ENCODE measurements around the gene NPRL2. TPM values are rescaled to one million over a fixed set of nuclear protein-coding genes. Genes with fewer than 3 reads are reported as not detected.

NPRL2 gene
- total RNA-seq, 2 donors from 2014 or later = 21.8 TPM

GRCh38 chr3:50393061-50393460, 42.5 kb upstream of the NPRL2 start:
- no peaks in the 10 kb centered on the region for H3K9me3 ChIP-seq (ENCODE audit: control insufficient read depth, low read length)
- Mint-ChIP-seq H3K4me3 (no peak overlapping the region), H3K9me3 (no peaks in the 10 kb centered on the region), H3K36me3 (ENCODE audit: low read depth) (no peaks in the 10 kb centered on the region), H3K27ac (no peak overlapping the region), H3K4me1 (no peaks in the 10 kb centered on the region), H3K27me3 (ENCODE audit: insufficient read depth) (no peaks in the 10 kb centered on the region)
- H3K27me3 ChIP-seq (ENCODE audit: control insufficient read depth, insufficient read depth, low read length, poor library complexity, severe bottlenecking) = no peaks in the 10 kb centered on the region
- H3K9ac ChIP-seq (ENCODE audit: extremely low read depth, low read length, poor library complexity, severe bottlenecking) = no peak overlapping the region
- no peak for DNase-seq
- H3K4me3 ChIP-seq (ENCODE audit: low read length) = no peak overlapping the region
- no peaks in the 10 kb centered on the region for H3K4me1 ChIP-seq (ENCODE audit: control insufficient read depth, insufficient read depth, low read length)
- H3K36me3 ChIP-seq (ENCODE audit: control insufficient read depth, insufficient read depth, low read length) = no peaks in the 10 kb centered on the region
- TF ChIP-seq, protein P1, sequence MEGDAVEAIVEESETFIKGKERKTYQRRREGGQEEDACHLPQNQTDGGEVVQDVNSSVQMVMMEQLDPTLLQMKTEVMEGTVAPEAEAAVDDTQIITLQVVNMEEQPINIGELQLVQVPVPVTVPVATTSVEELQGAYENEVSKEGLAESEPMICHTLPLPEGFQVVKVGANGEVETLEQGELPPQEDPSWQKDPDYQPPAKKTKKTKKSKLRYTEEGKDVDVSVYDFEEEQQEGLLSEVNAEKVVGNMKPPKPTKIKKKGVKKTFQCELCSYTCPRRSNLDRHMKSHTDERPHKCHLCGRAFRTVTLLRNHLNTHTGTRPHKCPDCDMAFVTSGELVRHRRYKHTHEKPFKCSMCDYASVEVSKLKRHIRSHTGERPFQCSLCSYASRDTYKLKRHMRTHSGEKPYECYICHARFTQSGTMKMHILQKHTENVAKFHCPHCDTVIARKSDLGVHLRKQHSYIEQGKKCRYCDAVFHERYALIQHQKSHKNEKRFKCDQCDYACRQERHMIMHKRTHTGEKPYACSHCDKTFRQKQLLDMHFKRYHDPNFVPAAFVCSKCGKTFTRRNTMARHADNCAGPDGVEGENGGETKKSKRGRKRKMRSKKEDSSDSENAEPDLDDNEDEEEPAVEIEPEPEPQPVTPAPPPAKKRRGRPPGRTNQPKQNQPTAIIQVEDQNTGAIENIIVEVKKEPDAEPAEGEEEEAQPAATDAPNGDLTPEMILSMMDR (conservative IDR thresholded peaks at IDR 0.05) = no peak
- no peak overlapping the region for H3K27ac ChIP-seq (ENCODE audit: low read depth, low read length)
- WGBS, 2 experiments (ENCODE audit: insufficient coverage in 1 of 2, insufficient read length in 1 of 2) = 75 to 88% methylated on average over 2 to 5 of the region's 5 CpGs

- no peaks in the 10 kb centered on the region for H3K9me3 ChIP-seq (ENCODE audit: control insufficient read depth, low read length)
- Mint-ChIP-seq H3K9me3 (no peaks in the 10 kb centered on the region), H3K27me3 (ENCODE audit: insufficient read depth) (no peaks in the 10 kb centered on the region), H3K4me3 (no peak overlapping the region), H3K27ac (no peak overlapping the region), H3K36me3 (ENCODE audit: low read depth) (no peaks in the 10 kb centered on the region), H3K4me1 (no peaks in the 10 kb centered on the region)
- WGBS, 2 experiments (ENCODE audit: insufficient coverage in 1 of 2, insufficient read length in 1 of 2) = 79 to 100% methylated on average over 1 to 5 of the region's 5 CpGs
- TF ChIP-seq, protein P1 (conservative IDR thresholded peaks at IDR 0.05) = no peak
- no peak overlapping the region for H3K27ac ChIP-seq (ENCODE audit: low read depth, low read length)
- H3K4me1 ChIP-seq (ENCODE audit: control insufficient read depth, insufficient read depth, low read length) = no peaks in the 10 kb centered on the region
- no peak overlapping the region for H3K4me3 ChIP-seq (ENCODE audit: low read length)
- H3K36me3 ChIP-seq (ENCODE audit: control insufficient read depth, insufficient read depth, low read length) = no peaks in the 10 kb centered on the region
- no peak overlapping the region for H3K9ac ChIP-seq (ENCODE audit: extremely low read depth, low read length, poor library complexity, severe bottlenecking)
- H3K27me3 ChIP-seq (ENCODE audit: control insufficient read depth, insufficient read depth, low read length, poor library complexity, severe bottlenecking) = no peaks in the 10 kb centered on the region
- no peak for DNase-seq
These were observed 41.6 kb upstream of the NPRL2 start for GRCh38 chr3:50392101-50392715.

GRCh38 chr3:50390508-50391224, 40.1 kb upstream of the NPRL2 start:
- DNase-seq = no peak
- Histone ChIP-seq H3K27me3 (ENCODE audit: control insufficient read depth, insufficient read depth, low read length, poor library complexity, severe bottlenecking) (no peaks in the 10 kb centered on the region), H3K4me1 (ENCODE audit: control insufficient read depth, insufficient read depth, low read length) (peaks cover 6% of the 10 kb centered on the region), H3K4me3 (ENCODE audit: low read length) (no peak overlapping the region), H3K9me3 (ENCODE audit: control insufficient read depth, low read length) (no peaks in the 10 kb centered on the region), H3K36me3 (ENCODE audit: control insufficient read depth, insufficient read depth, low read length) (no peaks in the 10 kb centered on the region), H3K27ac (ENCODE audit: low read depth, low read length) (no peak overlapping the region), H3K9ac (ENCODE audit: extremely low read depth, low read length, poor library complexity, severe bottlenecking) (no peak overlapping the region)
- H3K27me3 Mint-ChIP-seq (ENCODE audit: insufficient read depth) = no peaks in the 10 kb centered on the region
- H3K36me3 Mint-ChIP-seq (ENCODE audit: low read depth) = no peaks in the 10 kb centered on the region
- H3K4me1 Mint-ChIP-seq = peaks cover 4% of the 10 kb centered on the region
- H3K9me3 Mint-ChIP-seq = no peaks in the 10 kb centered on the region
- 72 to 92% methylated on average over 4 to 12 of the region's 12 CpGs for WGBS, 2 experiments (ENCODE audit: insufficient coverage in 1 of 2, insufficient read length in 1 of 2)
- no peak overlapping the region for H3K27ac Mint-ChIP-seq
- TF ChIP-seq, protein P1 (conservative IDR thresholded peaks at IDR 0.05) = no peak
- no peak overlapping the region for H3K4me3 Mint-ChIP-seq
